Measurements from ENCODE around the gene RND1. TPM values are rescaled to one million over a fixed set of nuclear protein-coding genes. Genes with fewer than 3 reads are reported as not detected.
"Not testable (repeated sequence)": the region's sequence is repeated elsewhere in the genome, so short reads cannot be mapped to it uniquely, and the experiment has no call there.

RND1 gene
- total and polyA plus RNA-seq, 2 donors (not counting 1 experiment from before 2014, with no cell fraction given) = 0.08 to 0.17 TPM

DNA sequence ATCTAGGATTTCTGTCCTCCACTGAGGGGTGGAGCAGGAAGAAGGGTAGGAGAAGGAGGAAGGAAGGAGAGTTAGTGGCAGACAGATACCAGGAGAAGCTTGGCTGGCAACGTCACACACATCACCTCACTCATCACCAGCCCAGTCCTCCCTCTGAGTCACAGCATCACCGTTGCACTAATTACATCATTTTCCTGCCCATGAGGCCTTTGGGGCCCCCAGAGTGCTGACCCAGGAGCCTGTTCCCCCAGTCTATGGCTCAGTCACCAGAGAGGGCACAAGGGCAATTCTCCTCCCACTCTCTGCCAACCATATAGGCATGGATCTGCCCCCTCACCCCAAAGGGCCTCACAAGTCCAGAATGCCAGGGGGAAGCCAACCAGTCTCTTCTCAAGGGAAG lies 4.6 kb downstream of the RND1 start:
- TF ChIP-seq, protein P1, sequence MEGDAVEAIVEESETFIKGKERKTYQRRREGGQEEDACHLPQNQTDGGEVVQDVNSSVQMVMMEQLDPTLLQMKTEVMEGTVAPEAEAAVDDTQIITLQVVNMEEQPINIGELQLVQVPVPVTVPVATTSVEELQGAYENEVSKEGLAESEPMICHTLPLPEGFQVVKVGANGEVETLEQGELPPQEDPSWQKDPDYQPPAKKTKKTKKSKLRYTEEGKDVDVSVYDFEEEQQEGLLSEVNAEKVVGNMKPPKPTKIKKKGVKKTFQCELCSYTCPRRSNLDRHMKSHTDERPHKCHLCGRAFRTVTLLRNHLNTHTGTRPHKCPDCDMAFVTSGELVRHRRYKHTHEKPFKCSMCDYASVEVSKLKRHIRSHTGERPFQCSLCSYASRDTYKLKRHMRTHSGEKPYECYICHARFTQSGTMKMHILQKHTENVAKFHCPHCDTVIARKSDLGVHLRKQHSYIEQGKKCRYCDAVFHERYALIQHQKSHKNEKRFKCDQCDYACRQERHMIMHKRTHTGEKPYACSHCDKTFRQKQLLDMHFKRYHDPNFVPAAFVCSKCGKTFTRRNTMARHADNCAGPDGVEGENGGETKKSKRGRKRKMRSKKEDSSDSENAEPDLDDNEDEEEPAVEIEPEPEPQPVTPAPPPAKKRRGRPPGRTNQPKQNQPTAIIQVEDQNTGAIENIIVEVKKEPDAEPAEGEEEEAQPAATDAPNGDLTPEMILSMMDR (conservative IDR thresholded peaks at IDR 0.05 in 1 of 2, IDR thresholded peaks at IDR 0.05 in 1 of 2; ENCODE audit: low read depth in 1 of 2, low read length in 2 of 2) = no peak
- no peak for TF ChIP-seq EZH2 (IDR thresholded peaks at IDR 0.05; ENCODE audit: low read length, missing control alignments)
- H3K4me2 ChIP-seq (ENCODE audit: extremely low read depth, insufficient read depth, low read length) = no peak overlapping the region
- no peaks in the 10 kb centered on the region for H3K9me3 ChIP-seq (ENCODE audit: control insufficient read depth, insufficient read depth, low read depth, low read length)
- peaks cover 36% of the 10 kb centered on the region for H3K27me3 ChIP-seq (ENCODE audit: control insufficient read depth, insufficient read depth, low read length)
- no peaks in the 10 kb centered on the region for H3K79me2 ChIP-seq (ENCODE audit: control insufficient read depth, insufficient read depth, low read length)
- no peaks in the 10 kb centered on the region for H4K20me1 ChIP-seq (ENCODE audit: control insufficient read depth, extremely low read depth, insufficient read depth, low read length)
- H3K4me1 ChIP-seq (ENCODE audit: control insufficient read depth, extremely low read depth, insufficient read depth, low read length) = peaks cover 8% of the 10 kb centered on the region
- no peaks in the 10 kb centered on the region for H3K36me3 ChIP-seq (ENCODE audit: control insufficient read depth, insufficient read depth, low read length)
- no peak for DNase-seq (ENCODE audit: low read depth in 2 of 2)
- no peak overlapping the region for H3K4me3 ChIP-seq (replicated peaks in 1 of 4; ENCODE audit: control extremely low read depth in 1 of 4, insufficient read depth in 1 of 4, low read depth in 3 of 4, low read length in 4 of 4)
- H3K27ac ChIP-seq (ENCODE audit: insufficient read depth, low read length) = no peak overlapping the region
- H2AFZ ChIP-seq (ENCODE audit: low read length) = no peak overlapping the region
- no peak overlapping the region for H3K9ac ChIP-seq (ENCODE audit: insufficient read depth, low read length)

DNA sequence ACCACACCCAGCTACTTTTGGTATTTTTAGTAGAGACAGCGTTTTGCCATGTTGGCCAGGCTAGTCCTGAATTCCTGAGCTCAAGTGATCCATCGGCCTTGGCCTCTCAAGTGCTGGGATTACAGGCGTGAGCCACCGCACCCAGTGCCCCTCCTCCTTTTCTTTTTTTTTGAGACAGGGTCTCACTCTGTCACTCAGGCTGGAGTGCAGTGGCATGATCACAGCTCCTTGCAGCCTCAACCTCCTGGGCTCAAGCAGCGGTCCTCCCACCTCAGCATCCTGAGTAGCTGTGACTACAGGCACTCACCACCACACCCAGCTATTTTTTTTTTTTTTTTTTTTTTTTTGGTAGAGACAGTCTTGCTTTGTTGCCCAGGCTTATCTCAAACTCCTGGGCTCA lies 5.4 kb downstream of the RND1 start:
- DNase-seq (ENCODE audit: low read depth in 2 of 2); H3K4me3 ChIP-seq (replicated peaks in 1 of 4; ENCODE audit: control extremely low read depth in 1 of 4, insufficient read depth in 1 of 4, low read depth in 3 of 4, low read length in 4 of 4): not testable (repeated sequence)
- peaks cover 34% of the 10 kb centered on the region for H3K27me3 ChIP-seq (ENCODE audit: control insufficient read depth, insufficient read depth, low read length)

DNA sequence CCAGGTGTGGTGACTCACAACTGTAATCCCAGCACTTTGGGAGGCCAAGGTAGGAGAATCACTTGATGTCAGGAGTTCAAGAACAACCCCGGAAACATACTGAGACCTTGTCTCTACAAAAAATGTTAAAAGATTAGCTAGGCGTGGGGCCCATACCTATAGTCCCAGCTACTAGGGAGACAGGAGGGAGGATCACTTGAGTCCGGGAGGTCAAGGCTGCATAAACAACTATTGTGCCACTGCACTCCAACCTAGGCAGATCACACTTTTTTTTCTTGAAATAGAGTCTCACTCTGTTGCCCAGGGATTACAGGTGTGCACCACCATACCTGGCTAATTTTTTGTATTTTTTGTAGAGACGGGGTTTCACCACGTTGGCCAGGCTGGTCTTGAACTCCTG lies 6.1 kb downstream of the RND1 start:
- H3K4me1 ChIP-seq (ENCODE audit: control insufficient read depth, extremely low read depth, insufficient read depth, low read length) = no peaks in the 10 kb centered on the region
- no peaks in the 10 kb centered on the region for H4K20me1 ChIP-seq (ENCODE audit: control insufficient read depth, extremely low read depth, insufficient read depth, low read length)
- H3K9ac ChIP-seq (ENCODE audit: insufficient read depth, low read length) = no peak overlapping the region
- H3K36me3 ChIP-seq (ENCODE audit: control insufficient read depth, insufficient read depth, low read length) = no peaks in the 10 kb centered on the region
- H2AFZ ChIP-seq (ENCODE audit: low read length) = no peak overlapping the region
- no peak overlapping the region for H3K4me3 ChIP-seq (replicated peaks in 1 of 4; ENCODE audit: control extremely low read depth in 1 of 4, insufficient read depth in 1 of 4, low read depth in 3 of 4, low read length in 4 of 4)
- no peaks in the 10 kb centered on the region for H3K79me2 ChIP-seq (ENCODE audit: control insufficient read depth, insufficient read depth, low read length)
- H3K4me2 ChIP-seq (ENCODE audit: extremely low read depth, insufficient read depth, low read length) = no peak overlapping the region
- no peak for TF ChIP-seq EZH2 (IDR thresholded peaks at IDR 0.05; ENCODE audit: low read length, missing control alignments)
- TF ChIP-seq, protein P1 (conservative IDR thresholded peaks at IDR 0.05 in 1 of 2, IDR thresholded peaks at IDR 0.05 in 1 of 2; ENCODE audit: low read depth in 1 of 2, low read length in 2 of 2) = no peak
- no peak overlapping the region for H3K27ac ChIP-seq (ENCODE audit: insufficient read depth, low read length)
- no peaks in the 10 kb centered on the region for H3K9me3 ChIP-seq (ENCODE audit: control insufficient read depth, insufficient read depth, low read depth, low read length)
- H3K27me3 ChIP-seq (ENCODE audit: control insufficient read depth, insufficient read depth, low read length) = peaks cover 28% of the 10 kb centered on the region
- DNase-seq (ENCODE audit: low read depth in 2 of 2) = no peak

More for the DNA sequence above, 5.4 kb downstream of the RND1 start:
- H3K4me1 ChIP-seq (ENCODE audit: control insufficient read depth, extremely low read depth, insufficient read depth, low read length); H3K79me2 ChIP-seq (ENCODE audit: control insufficient read depth, insufficient read depth, low read length); H2AFZ ChIP-seq (ENCODE audit: low read length); H3K9ac ChIP-seq (ENCODE audit: insufficient read depth, low read length); H3K4me2 ChIP-seq (ENCODE audit: extremely low read depth, insufficient read depth, low read length); H3K36me3 ChIP-seq (ENCODE audit: control insufficient read depth, insufficient read depth, low read length); H3K9me3 ChIP-seq (ENCODE audit: control insufficient read depth, insufficient read depth, low read depth, low read length); H3K27ac ChIP-seq (ENCODE audit: insufficient read depth, low read length); H4K20me1 ChIP-seq (ENCODE audit: control insufficient read depth, extremely low read depth, insufficient read depth, low read length): not testable (repeated sequence)
